Fibroblast of mammary gland (primary cell): Measurements from ENCODE around the gene ARHGEF16.

ENCODE experiments used
- DNase-seq: peaks from one replicate; pipeline ENCODE4 v3.0.0-alpha.2; 2010; ENCODE audit warnings: low read depth
- H3K4me3 ChIP-seq: 2 replicates; pipeline ENCODE4 v1.5.1; 2011; ENCODE audit warnings: low read depth, mild to moderate bottlenecking, low read length, moderate library complexity; ENCODE audit not compliant: control insufficient read depth
- TF ChIP-seq, protein P1 (sequence below): conservative IDR thresholded peaks from 2 replicates; pipeline ENCODE4 v1.5.1; 2011; ENCODE audit warnings: low read depth, low read length, inconsistent platforms; ENCODE audit not compliant: control insufficient read depth, insufficient read depth

ARHGEF16 gene

GRCh38 chr1:3516481-3516869 lies 62.0 kb downstream of the ARHGEF16 start:
- no peak overlapping the region for H3K4me3 ChIP-seq
- no peak for DNase-seq
- TF ChIP-seq, protein P1, sequence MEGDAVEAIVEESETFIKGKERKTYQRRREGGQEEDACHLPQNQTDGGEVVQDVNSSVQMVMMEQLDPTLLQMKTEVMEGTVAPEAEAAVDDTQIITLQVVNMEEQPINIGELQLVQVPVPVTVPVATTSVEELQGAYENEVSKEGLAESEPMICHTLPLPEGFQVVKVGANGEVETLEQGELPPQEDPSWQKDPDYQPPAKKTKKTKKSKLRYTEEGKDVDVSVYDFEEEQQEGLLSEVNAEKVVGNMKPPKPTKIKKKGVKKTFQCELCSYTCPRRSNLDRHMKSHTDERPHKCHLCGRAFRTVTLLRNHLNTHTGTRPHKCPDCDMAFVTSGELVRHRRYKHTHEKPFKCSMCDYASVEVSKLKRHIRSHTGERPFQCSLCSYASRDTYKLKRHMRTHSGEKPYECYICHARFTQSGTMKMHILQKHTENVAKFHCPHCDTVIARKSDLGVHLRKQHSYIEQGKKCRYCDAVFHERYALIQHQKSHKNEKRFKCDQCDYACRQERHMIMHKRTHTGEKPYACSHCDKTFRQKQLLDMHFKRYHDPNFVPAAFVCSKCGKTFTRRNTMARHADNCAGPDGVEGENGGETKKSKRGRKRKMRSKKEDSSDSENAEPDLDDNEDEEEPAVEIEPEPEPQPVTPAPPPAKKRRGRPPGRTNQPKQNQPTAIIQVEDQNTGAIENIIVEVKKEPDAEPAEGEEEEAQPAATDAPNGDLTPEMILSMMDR: no peak

GRCh38 chr1:3516911-3517675 lies 62.6 kb downstream of the ARHGEF16 start:
- H3K4me3 ChIP-seq: no peak overlapping the region
- no peak for DNase-seq
- TF ChIP-seq, protein P1: no peak

GRCh38 chr1:3518256-3518655 lies 63.8 kb downstream of the ARHGEF16 start:
- TF ChIP-seq, protein P1: peak; percentile 52
- H3K4me3 ChIP-seq: no peak overlapping the region
- no peak for DNase-seq

- H3K4me3 ChIP-seq: no peak overlapping the region
- DNase-seq: no peak
- TF ChIP-seq, protein P1: no peak
These were observed 64.3 kb downstream of the ARHGEF16 start for GRCh38 chr1:3518756-3519155.

- no peak overlapping the region for H3K4me3 ChIP-seq
- no peak for DNase-seq
- TF ChIP-seq, protein P1: no peak
These were observed 64.9 kb downstream of the ARHGEF16 start for GRCh38 chr1:3519301-3519885.

- DNase-seq: no peak
- H3K4me3 ChIP-seq: no peak overlapping the region
These were observed 66.2 kb downstream of the ARHGEF16 start for GRCh38 chr1:3520419-3521378.

More at GRCh38 chr1:3520419-3521378, 66.2 kb downstream of the ARHGEF16 start:
- TF ChIP-seq, protein P1: no peak
